ENCODE results near the gene DHX15. TPM values are rescaled to one million over a fixed set of nuclear protein-coding genes. Genes with fewer than 3 reads are reported as not detected.

The DHX15 gene
- 100 to 1,000 TPM; 135 to 149 TPM for total RNA-seq

DNA sequence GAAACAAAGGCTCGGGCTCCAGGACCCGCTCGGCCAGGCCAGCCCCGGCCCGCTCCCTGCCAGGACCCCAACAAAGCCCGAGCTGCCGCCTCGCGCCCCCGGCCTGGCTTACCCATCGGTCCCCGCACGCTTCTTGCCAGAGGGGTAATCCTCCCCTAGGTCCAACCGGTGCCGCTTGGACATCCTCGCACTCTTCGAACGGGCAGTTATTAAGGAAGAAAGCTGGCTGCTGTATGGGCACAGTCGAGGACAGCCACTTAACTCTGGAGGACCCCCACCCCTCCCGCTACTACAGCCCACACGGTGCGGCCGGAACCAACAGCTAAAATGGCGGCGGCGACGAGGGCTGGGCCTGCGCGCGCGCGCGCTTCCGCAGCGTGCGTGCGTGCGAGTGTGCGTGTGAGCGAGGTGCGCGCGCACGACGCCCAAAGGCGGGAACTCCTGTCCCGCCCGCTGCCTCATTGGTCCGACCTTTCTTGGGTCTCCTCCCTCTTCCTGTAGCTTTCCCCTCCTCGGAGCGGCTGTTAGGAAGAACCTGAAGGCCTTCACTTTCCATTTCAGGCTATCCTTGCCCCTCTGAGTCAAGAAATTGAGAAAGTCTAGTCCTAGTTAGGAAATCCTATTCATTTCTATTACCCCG is at the start of gene DHX15:
Gene DHX15 (minus strand): TSS at position 344 of the 640 bp plus-strand sequence. CDS start 161 bp downstream, at position 183.
- no peaks in the 10 kb centered on the region for H3K27me3 ChIP-seq
- peaks cover 6% of the 10 kb centered on the region for H3K4me1 ChIP-seq
- no peaks in the 10 kb centered on the region for H3K36me3 ChIP-seq
- intact Hi-C loops (cut with DNase I), result no loop called here
- peak within 1 kb of the TSS; percentile 87 to 93 for H3K9ac ChIP-seq (ENCODE audit: low read depth in 2 of 2, low read length in 2 of 2)
- peak within 1 kb of the TSS; percentile 97 for H3K27ac ChIP-seq
- H3K9me3 ChIP-seq, result no peaks in the 10 kb centered on the region
- TF ChIP-seq, protein P1, sequence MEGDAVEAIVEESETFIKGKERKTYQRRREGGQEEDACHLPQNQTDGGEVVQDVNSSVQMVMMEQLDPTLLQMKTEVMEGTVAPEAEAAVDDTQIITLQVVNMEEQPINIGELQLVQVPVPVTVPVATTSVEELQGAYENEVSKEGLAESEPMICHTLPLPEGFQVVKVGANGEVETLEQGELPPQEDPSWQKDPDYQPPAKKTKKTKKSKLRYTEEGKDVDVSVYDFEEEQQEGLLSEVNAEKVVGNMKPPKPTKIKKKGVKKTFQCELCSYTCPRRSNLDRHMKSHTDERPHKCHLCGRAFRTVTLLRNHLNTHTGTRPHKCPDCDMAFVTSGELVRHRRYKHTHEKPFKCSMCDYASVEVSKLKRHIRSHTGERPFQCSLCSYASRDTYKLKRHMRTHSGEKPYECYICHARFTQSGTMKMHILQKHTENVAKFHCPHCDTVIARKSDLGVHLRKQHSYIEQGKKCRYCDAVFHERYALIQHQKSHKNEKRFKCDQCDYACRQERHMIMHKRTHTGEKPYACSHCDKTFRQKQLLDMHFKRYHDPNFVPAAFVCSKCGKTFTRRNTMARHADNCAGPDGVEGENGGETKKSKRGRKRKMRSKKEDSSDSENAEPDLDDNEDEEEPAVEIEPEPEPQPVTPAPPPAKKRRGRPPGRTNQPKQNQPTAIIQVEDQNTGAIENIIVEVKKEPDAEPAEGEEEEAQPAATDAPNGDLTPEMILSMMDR (IDR thresholded peaks at IDR 0.05), result no peak
- peak; percentile 96 for DNase-seq
- H3K4me3 ChIP-seq, result peak within 1 kb of the TSS; percentile 98

DNA sequence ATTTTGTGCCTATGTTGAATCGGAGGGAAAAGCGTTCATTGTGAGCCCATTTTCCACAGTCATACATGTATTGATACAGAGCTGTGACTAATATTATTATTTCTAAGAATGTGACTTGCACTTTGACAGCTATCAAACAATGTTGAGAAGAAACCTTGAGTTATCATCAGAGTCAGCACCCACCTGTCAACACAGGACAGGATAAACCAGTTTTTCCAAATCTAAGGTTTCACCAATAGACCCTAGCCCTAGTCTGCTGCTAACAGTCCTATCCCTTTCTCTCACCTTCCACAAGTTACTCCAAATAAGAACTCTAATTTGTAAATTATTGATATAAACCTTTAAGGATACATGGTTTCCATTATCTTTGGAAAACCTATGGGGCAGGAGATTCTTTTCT is 47.7 kb upstream of the DHX15 start:
- Histone ChIP-seq H3K27ac (no peak overlapping the region), H3K9me3 (no peaks in the 10 kb centered on the region), H3K36me3 (no peaks in the 10 kb centered on the region), H3K4me3 (no peak overlapping the region), H3K4me1 (no peaks in the 10 kb centered on the region), H3K9ac (ENCODE audit: low read depth in 2 of 2, low read length in 2 of 2) (no peak overlapping the region), H3K27me3 (no peaks in the 10 kb centered on the region)
- DNase-seq, result no peak
- intact Hi-C loops (cut with DNase I), result no loop called here
- TF ChIP-seq, protein P1 (IDR thresholded peaks at IDR 0.05), result no peak

DNA sequence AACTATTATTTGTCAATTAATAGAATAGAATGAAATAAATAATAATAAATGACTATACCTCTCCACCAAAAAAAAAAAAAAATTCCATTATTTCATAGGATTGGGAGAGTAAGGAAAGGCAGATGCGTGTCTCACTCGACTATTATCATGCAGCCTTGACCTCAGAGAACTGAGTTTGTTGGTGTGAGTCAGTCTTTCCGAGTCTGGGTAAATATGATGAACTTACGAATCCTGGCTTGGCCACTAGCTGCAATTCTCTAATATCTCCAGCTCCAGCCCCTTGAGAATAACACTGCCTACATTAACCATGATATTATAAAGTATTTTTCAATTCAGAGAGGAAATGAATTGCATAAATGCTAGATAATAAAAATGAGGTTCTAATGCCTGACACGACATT is 46.6 kb upstream of the DHX15 start:
- TF ChIP-seq, protein P1 (IDR thresholded peaks at IDR 0.05), result no peak
- no peak overlapping the region for H3K27ac ChIP-seq
- intact Hi-C loops (cut with DNase I), result no loop called here
- DNase-seq, result no peak
- no peaks in the 10 kb centered on the region for H3K36me3 ChIP-seq
- H3K9ac ChIP-seq (ENCODE audit: low read depth in 2 of 2, low read length in 2 of 2), result no peak overlapping the region
- H3K4me1 ChIP-seq, result no peaks in the 10 kb centered on the region
- no peaks in the 10 kb centered on the region for H3K27me3 ChIP-seq
- H3K9me3 ChIP-seq, result no peaks in the 10 kb centered on the region
- no peak overlapping the region for H3K4me3 ChIP-seq

DNA sequence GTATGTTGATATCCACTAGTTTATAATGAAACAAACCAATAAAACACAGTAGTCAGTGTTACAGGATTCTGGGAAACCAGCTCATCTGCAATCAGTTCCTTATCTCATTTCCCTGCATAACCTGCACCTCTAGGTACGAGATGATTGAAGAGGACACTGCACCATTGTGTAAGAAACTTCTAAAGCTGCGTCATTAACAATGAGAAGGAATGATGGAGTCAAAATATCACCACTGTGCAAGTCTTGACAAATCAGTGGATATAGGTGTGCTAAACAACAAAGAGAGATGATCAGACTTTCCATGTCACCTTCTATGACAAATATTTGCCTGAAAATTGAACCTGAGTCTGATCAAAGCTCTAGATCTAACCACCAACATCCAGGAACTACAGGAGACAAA is 40.7 kb upstream of the DHX15 start:
- no peak overlapping the region for H3K27ac ChIP-seq
- H3K9ac ChIP-seq (ENCODE audit: low read depth in 2 of 2, low read length in 2 of 2), result no peak overlapping the region
- no peaks in the 10 kb centered on the region for H3K9me3 ChIP-seq
- TF ChIP-seq, protein P1 (IDR thresholded peaks at IDR 0.05), result no peak
- no peaks in the 10 kb centered on the region for H3K36me3 ChIP-seq
- no peaks in the 10 kb centered on the region for H3K27me3 ChIP-seq
- intact Hi-C loops (cut with DNase I), result no loop called here
- H3K4me3 ChIP-seq, result no peak overlapping the region
- DNase-seq, result no peak
- no peaks in the 10 kb centered on the region for H3K4me1 ChIP-seq

DNA sequence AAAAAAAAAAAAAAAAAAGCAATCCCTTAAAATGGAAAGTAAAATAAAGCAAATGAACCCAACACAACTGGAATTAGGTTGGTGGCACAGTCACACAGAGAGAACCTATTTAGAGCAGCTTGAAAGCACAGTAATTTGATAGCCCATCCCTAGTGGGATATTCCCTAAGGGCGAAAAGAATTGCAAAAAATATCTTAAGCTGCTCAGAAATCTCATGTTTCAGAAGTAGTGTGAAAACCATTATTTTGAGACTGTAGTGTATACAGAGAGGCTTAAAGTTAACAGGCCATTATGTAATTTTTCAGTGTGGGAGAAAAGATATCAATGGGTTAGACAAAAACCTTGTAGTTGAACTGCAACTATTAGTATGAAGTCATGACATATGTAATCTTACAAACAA is 40.0 kb upstream of the DHX15 start:
- no peak for DNase-seq
- no peaks in the 10 kb centered on the region for H3K36me3 ChIP-seq
- no peaks in the 10 kb centered on the region for H3K27me3 ChIP-seq
- no peak overlapping the region for H3K9ac ChIP-seq (ENCODE audit: low read depth in 2 of 2, low read length in 2 of 2)
- no peak overlapping the region for H3K27ac ChIP-seq
- intact Hi-C loops (cut with DNase I), result no loop called here
- H3K4me3 ChIP-seq, result no peak overlapping the region
- TF ChIP-seq, protein P1 (IDR thresholded peaks at IDR 0.05), result no peak
- no peaks in the 10 kb centered on the region for H3K4me1 ChIP-seq
- no peaks in the 10 kb centered on the region for H3K9me3 ChIP-seq

Data from colonic mucosa (tissue), 4 donors.